Stimulated activated effector memory CD8-positive, alpha-beta T cell treated with anti-CD3 and anti-CD28 coated beads, Interleukin-12 subunit alpha, Interleukin-12 subunit beta, amount 100 ng/mL, for 72 hours (primary cell): ENCODE measurements around the gene RND1.
"Not testable (repeated sequence)": the region's sequence is repeated elsewhere in the genome, so short reads cannot be mapped to it uniquely, and the experiment has no call there.

Source experiments
- ATAC-seq: fragments of 150-1000 bp; cut with Tn5 transposase; 2 replicates; pipeline ENCODE4 v1.10.0; 2021
- DNase-seq, 2 donors: peaks; one replicate each; pipeline ENCODE4 v3.0.0; 2021 to 2022; ENCODE audit warnings: low spot score in 2 of 2
- H3K27ac Mint-ChIP-seq: one replicate; pipeline ENCODE4 v1.8.0; 2022; ENCODE audit warnings: mild to moderate bottlenecking, mixed read lengths
- H3K36me3 Mint-ChIP-seq: one replicate; pipeline ENCODE4 v1.8.0; 2022; ENCODE audit warnings: mild to moderate bottlenecking, mixed read lengths
- H3K4me1 Mint-ChIP-seq: one replicate; pipeline ENCODE4 v1.8.0; 2022; ENCODE audit warnings: mixed read lengths
- H3K4me3 Mint-ChIP-seq: one replicate; pipeline ENCODE4 v1.8.0; 2022; ENCODE audit warnings: mild to moderate bottlenecking, mixed read lengths
- H3K9me3 Mint-ChIP-seq: one replicate; pipeline ENCODE4 v1.8.0; 2022; ENCODE audit warnings: mixed read lengths

The RND1 gene

GRCh38 chr12:48857278-48857994 is 8.2 kb downstream of the RND1 start:
- H3K4me3 Mint-ChIP-seq, result no peak overlapping the region
- DNase-seq (no peak), ATAC-seq (no peak)
- peaks cover 16% of the 10 kb centered on the region for H3K36me3 Mint-ChIP-seq
- no peaks in the 10 kb centered on the region for H3K9me3 Mint-ChIP-seq
- no peak overlapping the region for H3K27ac Mint-ChIP-seq
- peaks cover 21% of the 10 kb centered on the region for H3K4me1 Mint-ChIP-seq

GRCh38 chr12:48856379-48856778 is 9.3 kb downstream of the RND1 start:
- Mint-ChIP-seq H3K4me1 (peaks cover 19% of the 10 kb centered on the region), H3K36me3 (peaks cover 24% of the 10 kb centered on the region), H3K9me3 (no peaks in the 10 kb centered on the region), H3K27ac (no peak overlapping the region), H3K4me3 (no peak overlapping the region)
- DNase-seq, result no peak
- no peak for ATAC-seq

- Mint-ChIP-seq H3K4me1 (peaks cover 25% of the 10 kb centered on the region), H3K36me3 (peaks cover 29% of the 10 kb centered on the region)
- not testable (repeated sequence) for H3K4me3 Mint-ChIP-seq, ATAC-seq, DNase-seq, H3K9me3 Mint-ChIP-seq, H3K27ac Mint-ChIP-seq
Measured at GRCh38 chr12:48854932-48855331, 10.7 kb downstream of the RND1 start.

- H3K9me3 Mint-ChIP-seq, result no peaks in the 10 kb centered on the region
- no peak overlapping the region for H3K4me3 Mint-ChIP-seq
- DNase-seq (no peak), ATAC-seq (no peak)
- H3K36me3 Mint-ChIP-seq, result peaks cover 34% of the 10 kb centered on the region
- H3K4me1 Mint-ChIP-seq, result peaks cover 30% of the 10 kb centered on the region
- H3K27ac Mint-ChIP-seq, result no peak overlapping the region
Measured at GRCh38 chr12:48854488-48854887, 11.2 kb downstream of the RND1 start.

GRCh38 chr12:48852734-48853688 is 12.7 kb downstream of the RND1 start:
- ATAC-seq, result peak; percentile 58
- Mint-ChIP-seq H3K4me3 (peak overlapping the region; percentile 96), H3K36me3 (peaks cover 49% of the 10 kb centered on the region), H3K9me3 (no peaks in the 10 kb centered on the region), H3K4me1 (peaks cover 35% of the 10 kb centered on the region), H3K27ac (peak overlapping the region; percentile 99)
- peak; percentile 88 to 96 for DNase-seq

GRCh38 chr12:48851883-48852733 is 13.6 kb downstream of the RND1 start, which contains the start of gene DDX23:
DDX23 (minus strand) TSS chr12:48852163; CDS start chr12:48845782, 6,381 bp downstream.
- Mint-ChIP-seq H3K36me3 (peaks cover 58% of the 10 kb centered on the region), H3K27ac (peak within 1 kb of the TSS; percentile 99), H3K4me1 (peaks cover 35% of the 10 kb centered on the region), H3K9me3 (no peaks in the 10 kb centered on the region), H3K4me3 (peak within 1 kb of the TSS; percentile 96)
- peak; percentile 96 for ATAC-seq
- DNase-seq, result peak; percentile 72 to 94

GRCh38 chr12:48842021-48842420 is 23.6 kb downstream of the RND1 start:
- peaks cover 92% of the 10 kb centered on the region for H3K36me3 Mint-ChIP-seq
- not testable (repeated sequence) for H3K9me3 Mint-ChIP-seq, H3K4me1 Mint-ChIP-seq, DNase-seq, ATAC-seq, H3K4me3 Mint-ChIP-seq, H3K27ac Mint-ChIP-seq

- H3K27ac Mint-ChIP-seq, result peak overlapping the region; percentile 65
- H3K36me3 Mint-ChIP-seq, result peaks cover 93% of the 10 kb centered on the region
- DNase-seq (no peak), ATAC-seq (no peak)
- H3K9me3 Mint-ChIP-seq, result no peaks in the 10 kb centered on the region
- H3K4me3 Mint-ChIP-seq, result no peak overlapping the region
- no peaks in the 10 kb centered on the region for H3K4me1 Mint-ChIP-seq
Measured at GRCh38 chr12:48838048-48838447, 27.6 kb downstream of the RND1 start.

GRCh38 chr12:48832321-48833060 is 33.2 kb downstream of the RND1 start:
- Mint-ChIP-seq H3K9me3 (no peaks in the 10 kb centered on the region), H3K27ac (no peak overlapping the region), H3K4me3 (no peak overlapping the region), H3K36me3 (peaks cover 91% of the 10 kb centered on the region), H3K4me1 (no peaks in the 10 kb centered on the region)
- ATAC-seq (no peak), DNase-seq (no peak)

GRCh38 chr12:48831257-48831656 is 34.4 kb downstream of the RND1 start:
- H3K4me3 Mint-ChIP-seq, result no peak overlapping the region
- H3K4me1 Mint-ChIP-seq, result peaks cover 2% of the 10 kb centered on the region
- H3K9me3 Mint-ChIP-seq, result no peaks in the 10 kb centered on the region
- ATAC-seq, result no peak
- no peak for DNase-seq
- no peak overlapping the region for H3K27ac Mint-ChIP-seq
- peaks cover 78% of the 10 kb centered on the region for H3K36me3 Mint-ChIP-seq

- Mint-ChIP-seq H3K27ac (peak overlapping the region; percentile 48), H3K36me3 (peaks cover 56% of the 10 kb centered on the region)
- ATAC-seq, result no peak
Measured at GRCh38 chr12:48828841-48829575, 36.7 kb downstream of the RND1 start.

GRCh38 chr12:48828293-48828692 is 37.4 kb downstream of the RND1 start:
- Mint-ChIP-seq H3K36me3 (peaks cover 49% of the 10 kb centered on the region), H3K4me3 (no peak overlapping the region), H3K4me1 (peaks cover 28% of the 10 kb centered on the region), H3K9me3 (no peaks in the 10 kb centered on the region), H3K27ac (peak overlapping the region; percentile 48)
- ATAC-seq (no peak), DNase-seq (no peak)

More at GRCh38 chr12:48828841-48829575, 36.7 kb downstream of the RND1 start:
- H3K4me3 Mint-ChIP-seq, result no peak overlapping the region
- DNase-seq, result no peak
- peaks cover 22% of the 10 kb centered on the region for H3K4me1 Mint-ChIP-seq
- no peaks in the 10 kb centered on the region for H3K9me3 Mint-ChIP-seq

- Mint-ChIP-seq H3K4me1 (peaks cover 28% of the 10 kb centered on the region), H3K36me3 (peaks cover 42% of the 10 kb centered on the region), H3K27ac (no peak overlapping the region), H3K4me3 (no peak overlapping the region), H3K9me3 (no peaks in the 10 kb centered on the region)
- no peak for DNase-seq
- no peak for ATAC-seq
Measured at GRCh38 chr12:48827513-48828096, 38.1 kb downstream of the RND1 start.
